ENCODE measurements around the gene LCE3B. TPM values are rescaled to one million over a fixed set of nuclear protein-coding genes. Genes with fewer than 3 reads are reported as not detected.

Gene LCE3B
- polyA plus RNA-seq, 1 of the 3 experiments (the other 2 are of a cell fraction), result not detected

DNA sequence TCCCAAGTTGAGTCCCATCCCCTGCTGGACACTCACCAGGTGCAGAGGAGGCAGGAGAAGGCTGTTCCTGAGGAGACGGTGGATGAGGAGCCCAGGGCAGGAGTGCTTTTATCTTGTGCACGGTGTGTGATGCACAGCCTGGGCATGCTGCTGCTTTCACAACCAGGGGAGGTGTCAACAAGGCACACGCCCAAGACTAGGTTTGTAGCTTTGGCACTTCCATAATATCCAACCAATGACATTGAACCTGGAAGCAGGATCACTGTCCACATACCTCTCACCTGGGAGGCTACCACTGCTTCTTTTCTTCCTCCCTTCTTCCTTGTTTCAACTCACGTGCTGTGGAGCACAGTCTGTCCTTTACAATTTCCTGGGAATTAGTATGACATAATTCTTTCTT lies 33.2 kb upstream of the LCE3B start, which contains the start of gene LCE3D:
LCE3D (minus strand) TSS at position 84 of the 400 bp plus-strand sequence. CDS start 580 bp downstream, outside the sequence.
- Histone ChIP-seq H3K27ac (ENCODE audit: low read depth in 2 of 2, low read length in 1 of 2) (no peak within 1 kb of the TSS), H3K79me2 (ENCODE audit: insufficient read depth) (no peaks in the 10 kb centered on the region), H3K4me1 (ENCODE audit: control insufficient read depth in 1 of 2, insufficient read depth in 2 of 2, low read depth in 1 of 2, low read length in 1 of 2) (no peaks in the 10 kb centered on the region), H3K36me3 (replicated peaks in 1 of 2; ENCODE audit: control insufficient read depth in 1 of 2, insufficient read depth in 2 of 2, low read length in 1 of 2) (no peaks in the 10 kb centered on the region), H3K9me3 (no peaks in the 10 kb centered on the region), H3K27me3 (ENCODE audit: insufficient read depth) (no peaks in the 10 kb centered on the region; the same call in 1 of the 2 replicates), H3K9ac (no peak within 1 kb of the TSS), H2AFZ (ENCODE audit: low read depth) (no peak within 1 kb of the TSS), H3F3A (replicated peaks; ENCODE audit: insufficient read depth) (no peaks in the 10 kb centered on the region), H3K4me2 (no peak within 1 kb of the TSS), H4K20me1 (ENCODE audit: insufficient read depth) (no peaks in the 10 kb centered on the region), H3K4me3 (ENCODE audit: low read depth in 2 of 2, low read length in 1 of 2) (no peak within 1 kb of the TSS), H3K9me2 (no peaks in the 10 kb centered on the region)
- ChIA-PET POLR2A (no interaction called here), CTCF (no interaction called here)
- TF ChIP-seq FOSL2 (IDR thresholded peaks at IDR 0.05; ENCODE audit: borderline replicate concordance, low read depth) (no peak), SIN3A (IDR thresholded peaks at IDR 0.05; ENCODE audit: borderline replicate concordance, low read depth, low read length) (no peak), RXRA (IDR thresholded peaks at IDR 0.05; ENCODE audit: borderline replicate concordance, low read depth) (no peak), NFIC (IDR thresholded peaks at IDR 0.05; ENCODE audit: borderline replicate concordance) (no peak), MEF2A (IDR thresholded peaks at IDR 0.05; ENCODE audit: borderline replicate concordance, low read depth) (no peak), POLR2AphosphoS5 (IDR thresholded peaks at IDR 0.05; ENCODE audit: low read depth, low read length) (no peak), NRF1 (IDR thresholded peaks at IDR 0.05; ENCODE audit: low read depth, low read length) (no peak), TCF12 (IDR thresholded peaks at IDR 0.05) (no peak), SMC3 (IDR thresholded peaks at IDR 0.05; ENCODE audit: low read depth, low read length) (no peak)
- TF ChIP-seq, protein P1, sequence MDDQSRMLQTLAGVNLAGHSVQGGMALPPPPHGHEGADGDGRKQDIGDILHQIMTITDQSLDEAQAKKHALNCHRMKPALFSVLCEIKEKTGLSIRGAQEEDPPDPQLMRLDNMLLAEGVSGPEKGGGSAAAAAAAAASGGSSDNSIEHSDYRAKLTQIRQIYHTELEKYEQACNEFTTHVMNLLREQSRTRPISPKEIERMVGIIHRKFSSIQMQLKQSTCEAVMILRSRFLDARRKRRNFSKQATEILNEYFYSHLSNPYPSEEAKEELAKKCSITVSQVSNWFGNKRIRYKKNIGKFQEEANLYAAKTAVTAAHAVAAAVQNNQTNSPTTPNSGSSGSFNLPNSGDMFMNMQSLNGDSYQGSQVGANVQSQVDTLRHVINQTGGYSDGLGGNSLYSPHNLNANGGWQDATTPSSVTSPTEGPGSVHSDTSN (IDR thresholded peaks at IDR 0.05), result no peak
- no peak for DNase-seq
- 3% methylated on average over 4 of the region's 4 CpGs for WGBS (ENCODE audit: low lambda C conversion rate)

- Histone ChIP-seq H3K36me3 (replicated peaks in 1 of 2; ENCODE audit: control insufficient read depth in 1 of 2, insufficient read depth in 2 of 2, low read length in 1 of 2) (no peaks in the 10 kb centered on the region), H3K9me2 (no peaks in the 10 kb centered on the region), H3K9ac (no peak overlapping the region), H3K9me3 (no peaks in the 10 kb centered on the region), H3K4me1 (ENCODE audit: control insufficient read depth in 1 of 2, insufficient read depth in 2 of 2, low read depth in 1 of 2, low read length in 1 of 2) (no peaks in the 10 kb centered on the region), H3K27me3 (ENCODE audit: insufficient read depth) (no peaks in the 10 kb centered on the region), H4K20me1 (ENCODE audit: insufficient read depth) (no peaks in the 10 kb centered on the region), H3F3A (replicated peaks; ENCODE audit: insufficient read depth) (no peaks in the 10 kb centered on the region), H3K79me2 (ENCODE audit: insufficient read depth) (no peaks in the 10 kb centered on the region), H3K4me2 (no peak overlapping the region), H3K4me3 (ENCODE audit: low read depth in 2 of 2, low read length in 1 of 2) (no peak overlapping the region), H3K27ac (ENCODE audit: low read depth in 2 of 2, low read length in 1 of 2) (no peak overlapping the region), H2AFZ (ENCODE audit: low read depth) (no peak overlapping the region)
- ChIA-PET CTCF (no interaction called here), POLR2A (no interaction called here)
- no peak for DNase-seq
- 0% methylated on average over 1 of the region's 1 CpG for WGBS (ENCODE audit: low lambda C conversion rate)
- TF ChIP-seq JUND (IDR thresholded peaks at IDR 0.05) (no peak), SMC3 (IDR thresholded peaks at IDR 0.05; ENCODE audit: low read depth, low read length) (no peak), ZBTB33 (IDR thresholded peaks at IDR 0.05; ENCODE audit: borderline replicate concordance, low read depth) (no peak), MXI1 (IDR thresholded peaks at IDR 0.05; ENCODE audit: low read depth, low read length) (no peak), EZH2phosphoT487 (IDR thresholded peaks at IDR 0.05; ENCODE audit: borderline replicate concordance, low read depth) (no peak), FOXJ3 (CRISPR knock-in tag; IDR thresholded peaks at IDR 0.05) (no peak), FOSL2 (IDR thresholded peaks at IDR 0.05; ENCODE audit: borderline replicate concordance, low read depth) (no peak), ELF1 (IDR thresholded peaks at IDR 0.05) (no peak), RXRA (IDR thresholded peaks at IDR 0.05; ENCODE audit: borderline replicate concordance, low read depth) (no peak), EP300 (IDR thresholded peaks at IDR 0.05; ENCODE audit: borderline replicate concordance in 1 of 2, low read depth in 1 of 2, low read length in 1 of 2) (no peak), MEF2A (IDR thresholded peaks at IDR 0.05; ENCODE audit: borderline replicate concordance, low read depth) (no peak), NFIC (IDR thresholded peaks at IDR 0.05; ENCODE audit: borderline replicate concordance) (no peak), SIN3A (IDR thresholded peaks at IDR 0.05; ENCODE audit: borderline replicate concordance, low read depth, low read length) (no peak), USF2 (IDR thresholded peaks at IDR 0.05; ENCODE audit: borderline replicate concordance, low read depth, low read length) (no peak), TEAD4 (IDR thresholded peaks at IDR 0.05; ENCODE audit: borderline replicate concordance, insufficient read depth) (no peak), IRF3 (IDR thresholded peaks at IDR 0.05; ENCODE audit: low read depth, low read length) (no peak)
- TF ChIP-seq, protein P1 (IDR thresholded peaks at IDR 0.05), result no peak
Measured at GRCh38 chr1:152582647-152583046, 31.0 kb upstream of the LCE3B start.

Data from SK-N-SH (cell line).